CD14-positive monocyte (primary cell): ENCODE results near the gene KLHDC7B. TPM values are rescaled to one million over a fixed set of nuclear protein-coding genes. Genes with fewer than 3 reads are reported as not detected.

Experiments used
- DNase-seq, 3 donors: peaks; one replicate each; pipeline ENCODE4 v3.0.0-alpha.2; 2011 to 2022
- H2AFZ ChIP-seq: 2 replicates; pipeline ENCODE4 v1.6.0; 2012; ENCODE audit warnings: mild to moderate bottlenecking, low read depth, low read length, inconsistent platforms; ENCODE audit not compliant: insufficient read depth, poor library complexity, severe bottlenecking
- H3K27ac ChIP-seq, 2 donors: 1 replicate in 1 of 2; 2 replicates in 1 of 2; pipeline ENCODE4 v1.5.1; 2012 to 2013; ENCODE audit warnings: low read length in 2 of 2, control low read depth in 1 of 2, inconsistent platforms in 1 of 2, low read depth in 1 of 2, mild to moderate bottlenecking in 1 of 2
- H3K27me3 ChIP-seq, 2 donors: one replicate each; pipeline versions ENCODE4 v1.6.0 to v1.6.1; 2011 to 2013; ENCODE audit warnings: low read length in 2 of 2; ENCODE audit not compliant: control insufficient read depth in 2 of 2, insufficient read depth in 2 of 2
- H3K36me3 ChIP-seq, 2 donors: replicated peaks in 1 of 2; 1 replicate in 1 of 2; 2 replicates in 1 of 2; pipeline versions ENCODE4 v1.5.1 to v1.6.1; 2012 to 2013; ENCODE audit warnings: low read length in 2 of 2, control low read depth in 1 of 2, inconsistent platforms in 1 of 2, mild to moderate bottlenecking in 1 of 2; ENCODE audit not compliant: insufficient read depth in 2 of 2, control insufficient read depth in 1 of 2
- H3K4me1 ChIP-seq, 2 donors: 1 replicate in 1 of 2; 2 replicates in 1 of 2; pipeline versions ENCODE4 v1.5.1 to v1.6.1; 2012 to 2013; ENCODE audit warnings: low read length in 2 of 2, control low read depth in 1 of 2, inconsistent platforms in 1 of 2, mild to moderate bottlenecking in 1 of 2, moderate library complexity in 1 of 2; ENCODE audit not compliant: insufficient read depth in 2 of 2, control insufficient read depth in 1 of 2
- H3K4me2 ChIP-seq: replicated peaks from 2 replicates; pipeline ENCODE3; 2012; ENCODE audit warnings: low read length, moderate library complexity, mild to moderate bottlenecking; ENCODE audit not compliant: poor library complexity, severe bottlenecking; ENCODE audit errors: extremely low read depth
- H3K4me3 ChIP-seq, 3 experiments: fragments of 200-600 bp in 1 of 3; sonication (generic) in 1 of 3; replicated peaks in 1 of 3; 1 replicate in 2 of 3; 2 replicates in 1 of 3; pipeline ENCODE4 v1.5.1; 2011 to 2013; ENCODE audit warnings: low read length in 3 of 3, mild to moderate bottlenecking in 3 of 3, control low read depth in 2 of 3, low read depth in 2 of 3, inconsistent platforms in 1 of 3, moderate library complexity in 1 of 3
- H3K79me2 ChIP-seq: 2 replicates; pipeline ENCODE4 v1.6.0; 2012; ENCODE audit warnings: mild to moderate bottlenecking, control low read depth, inconsistent platforms, low read length, moderate library complexity; ENCODE audit not compliant: insufficient read depth
- H3K9ac ChIP-seq: 2 replicates; pipeline ENCODE4 v1.6.0; 2017; ENCODE audit warnings: low read length, mild to moderate bottlenecking; ENCODE audit not compliant: insufficient read depth, poor library complexity, severe bottlenecking
- H3K9me3 ChIP-seq, 2 donors: replicated peaks in 1 of 2; 1 replicate in 1 of 2; 2 replicates in 1 of 2; pipeline versions ENCODE4 v1.5.1 to v1.6.1; 2012 to 2013; ENCODE audit warnings: low read length in 2 of 2, control low read depth in 1 of 2; ENCODE audit not compliant: control insufficient read depth in 1 of 2, insufficient read depth in 1 of 2
- H4K20me1 ChIP-seq: 2 replicates; pipeline ENCODE4 v1.6.0; 2012; ENCODE audit warnings: mild to moderate bottlenecking, low read length, control low read depth, moderate library complexity; ENCODE audit not compliant: insufficient read depth
- H3K27ac Mint-ChIP-seq, 7 donors: one replicate each; pipeline ENCODE4 v1.8.0; 2020; ENCODE audit warnings: mild to moderate bottlenecking in 7 of 7, mixed read lengths in 7 of 7, moderate library complexity in 6 of 7, inconsistent platforms in 2 of 7
- H3K27me3 Mint-ChIP-seq, 3 donors: one replicate each; pipeline ENCODE4 v1.8.0; 2021 to 2022; ENCODE audit warnings: low read depth in 3 of 3, mild to moderate bottlenecking in 3 of 3, mixed read lengths in 3 of 3, moderate library complexity in 3 of 3, inconsistent platforms in 1 of 3
- H3K36me3 Mint-ChIP-seq, 2 donors: one replicate each; pipeline ENCODE4 v1.8.0; 2020; ENCODE audit warnings: mixed read lengths in 2 of 2, inconsistent platforms in 1 of 2, mild to moderate bottlenecking in 1 of 2
- H3K4me1 Mint-ChIP-seq: one replicate; pipeline ENCODE4 v1.8.0; 2020; ENCODE audit warnings: mild to moderate bottlenecking, mixed read lengths
- H3K4me3 Mint-ChIP-seq, 2 donors: one replicate each; pipeline ENCODE4 v1.8.0; 2020; ENCODE audit warnings: mild to moderate bottlenecking in 2 of 2, mixed read lengths in 2 of 2, moderate library complexity in 1 of 2
- H3K9me3 Mint-ChIP-seq, 7 donors: one replicate each; pipeline ENCODE4 v1.8.0; 2020 to 2022; ENCODE audit warnings: mixed read lengths in 7 of 7, mild to moderate bottlenecking in 6 of 7, moderate library complexity in 6 of 7, inconsistent platforms in 2 of 7
- CTCF ChIP-seq: fragments of 200-600 bp; IDR thresholded peaks from one replicate; pipeline ENCODE4 v1.8.0; 2022; ENCODE audit warnings: antibody characterized with exemption, mild to moderate bottlenecking
- WGBS: methylation state at CpG from one replicate; pipeline ENCODE4 v1.1.5; 2013; ENCODE audit warnings: missing lambda C conversion rate; ENCODE audit not compliant: insufficient coverage; 5-methylcytosine and 5-hydroxymethylcytosine counted together
- intact Hi-C, 2 donors: fragments of 100-400 bp; cut with micrococcal nuclease; formaldehyde crosslinking; loops; one replicate each; pipeline versions ENCODE4 v1.15.0 to v1.15.1; 2023
- polyA plus RNA-seq, 3 donors: library from polyadenylated mRNA; depleted of rRNA in 1 of 3; unstranded in 2 of 3; stranded (reverse) in 1 of 3; fragments of 300-500 nt in 2 of 3; fragments of >200 nt in 1 of 3; fragmentation: Illumina TruSeq in 2 of 3; gene quantifications; 1 replicate in 2 of 3; 2 replicates in 1 of 3; pipeline ENCODE4 v1.2.3, GENCODE V29; 2012 to 2021

KLHDC7B gene
- polyA plus RNA-seq, 3 donors: 0.88 to 4.3 (median 1.4) TPM

DNA sequence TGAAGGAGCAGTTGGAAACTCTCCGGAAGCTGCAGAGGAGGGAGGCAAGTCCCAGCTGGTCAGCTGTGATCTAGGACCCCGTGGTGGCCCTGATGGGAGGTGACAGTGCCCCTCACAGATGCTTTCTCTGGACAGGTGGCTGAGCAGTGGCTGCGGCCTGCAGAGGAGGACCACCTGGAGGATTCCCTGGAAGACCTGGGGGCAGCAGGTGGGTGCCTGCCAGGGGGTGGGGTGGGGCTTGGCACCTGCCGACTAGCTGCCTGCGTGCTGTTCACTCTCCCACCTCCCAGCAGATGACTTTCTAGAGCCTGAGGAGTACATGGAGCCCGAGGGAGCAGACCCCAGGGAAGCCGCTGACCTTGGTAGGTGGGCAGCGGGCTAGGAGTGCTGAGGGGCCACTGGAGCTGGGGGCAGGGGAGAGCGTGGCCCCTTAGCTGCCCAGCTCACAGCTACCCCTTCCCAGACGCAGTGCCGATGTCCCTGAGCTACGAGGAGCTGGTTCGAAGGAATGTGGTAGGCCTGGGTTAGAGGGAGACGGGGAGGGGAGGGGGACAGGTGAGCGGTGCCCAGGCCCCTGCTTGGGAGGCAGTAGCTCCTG, 23.4 kb upstream of the KLHDC7B start:
- Histone ChIP-seq H3K9ac (no peak overlapping the region), H3K79me2 (peaks cover 31% of the 10 kb centered on the region), H3K27me3 (no peaks in the 10 kb centered on the region), H4K20me1 (peaks cover 62% of the 10 kb centered on the region), H3K27ac (no peak overlapping the region), H3K9me3 (no peaks in the 10 kb centered on the region), H3K4me3 (no peak overlapping the region), H3K4me2 (no peak overlapping the region), H3K4me1 (peaks cover 19 to 36% of the 10 kb centered on the region in 2 donors), H2AFZ (no peak overlapping the region), H3K36me3 (peaks cover 54 to 66% of the 10 kb centered on the region in 2 donors)
- H3K9me3 Mint-ChIP-seq: peaks cover 0 to 1% (median 0%) of the 10 kb centered on the region in 7 donors
- H3K4me3 Mint-ChIP-seq: no peak overlapping the region
- no peak for DNase-seq
- H3K27me3 Mint-ChIP-seq: peaks cover 0 to under 1% (median 0%) of the 10 kb centered on the region in 3 donors
- peak overlapping the region in 2 of 7 donors; percentile 40 to 46 for H3K27ac Mint-ChIP-seq
- H3K4me1 Mint-ChIP-seq: peaks cover 16% of the 10 kb centered on the region
- intact Hi-C loops: no loop called here
- 97% methylated on average over 3 of the region's 15 CpGs for WGBS
- TF ChIP-seq CTCF: no peak
- peaks cover 31 to 65% of the 10 kb centered on the region in 2 donors for H3K36me3 Mint-ChIP-seq

DNA sequence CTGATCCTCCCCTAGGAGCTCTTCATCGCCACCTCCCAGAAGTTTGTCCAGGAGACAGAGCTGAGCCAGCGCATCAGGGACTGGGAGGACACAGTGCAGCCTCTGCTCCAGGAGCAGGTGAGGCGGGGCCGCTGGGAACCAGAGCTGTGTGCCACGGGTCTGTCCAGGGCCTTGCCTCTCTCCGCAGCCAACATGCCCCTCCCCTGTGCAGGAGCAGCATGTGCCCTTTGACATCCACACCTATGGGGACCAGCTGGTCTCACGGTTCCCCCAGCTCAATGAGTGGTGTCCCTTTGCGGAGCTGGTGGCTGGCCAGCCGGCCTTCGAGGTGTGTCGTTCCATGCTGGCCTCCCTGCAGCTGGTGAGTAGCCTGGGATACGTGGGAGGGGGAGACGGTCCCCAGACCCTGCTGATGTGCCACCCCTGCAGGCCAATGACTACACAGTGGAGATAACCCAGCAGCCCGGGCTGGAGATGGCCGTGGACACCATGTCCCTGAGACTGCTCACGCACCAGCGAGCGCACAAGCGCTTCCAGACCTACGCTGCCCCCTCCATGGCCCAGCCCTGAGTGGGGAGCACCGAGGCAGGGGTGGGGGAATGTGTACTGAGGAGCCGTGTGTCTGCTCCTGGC, 22.8 kb upstream of the KLHDC7B start:
- peak overlapping the region in 1 of 7 donors; percentile 40 for H3K27ac Mint-ChIP-seq
- peak overlapping the region in 1 of 2 donors; percentile 2 for H3K4me3 Mint-ChIP-seq
- peaks cover 0 to 1% (median 0%) of the 10 kb centered on the region in 7 donors for H3K9me3 Mint-ChIP-seq
- intact Hi-C loops: no loop called here
- no peaks in the 10 kb centered on the region for H3K27me3 Mint-ChIP-seq
- peaks cover 35% of the 10 kb centered on the region for H3K79me2 ChIP-seq
- 97% methylated on average over 14 of the region's 22 CpGs for WGBS
- no peak overlapping the region for H2AFZ ChIP-seq
- H3K4me2 ChIP-seq: no peak overlapping the region
- no peak overlapping the region for H3K4me3 ChIP-seq
- DNase-seq: no peak
- no peaks in the 10 kb centered on the region for H3K27me3 ChIP-seq
- peaks cover 49 to 60% of the 10 kb centered on the region in 2 donors for H3K36me3 ChIP-seq
- no peak overlapping the region for H3K9ac ChIP-seq
- H3K4me1 ChIP-seq: peaks cover 25 to 42% of the 10 kb centered on the region in 2 donors
- H3K27ac ChIP-seq: no peak overlapping the region
- peaks cover 68% of the 10 kb centered on the region for H4K20me1 ChIP-seq
- peaks cover 33 to 65% of the 10 kb centered on the region in 2 donors for H3K36me3 Mint-ChIP-seq
- H3K4me1 Mint-ChIP-seq: peaks cover 22% of the 10 kb centered on the region
- no peak for TF ChIP-seq CTCF
- no peaks in the 10 kb centered on the region for H3K9me3 ChIP-seq
